ENCODE results near the gene CPT2. TPM values are rescaled to one million over a fixed set of nuclear protein-coding genes. Genes with fewer than 3 reads are reported as not detected.

Gene CPT2
- total and polyA plus RNA-seq, 2 of the 13 experiments (the other 11 are each of a cell fraction or from before 2014, with no cell fraction given) = 12.6 to 14.6 TPM

DNA sequence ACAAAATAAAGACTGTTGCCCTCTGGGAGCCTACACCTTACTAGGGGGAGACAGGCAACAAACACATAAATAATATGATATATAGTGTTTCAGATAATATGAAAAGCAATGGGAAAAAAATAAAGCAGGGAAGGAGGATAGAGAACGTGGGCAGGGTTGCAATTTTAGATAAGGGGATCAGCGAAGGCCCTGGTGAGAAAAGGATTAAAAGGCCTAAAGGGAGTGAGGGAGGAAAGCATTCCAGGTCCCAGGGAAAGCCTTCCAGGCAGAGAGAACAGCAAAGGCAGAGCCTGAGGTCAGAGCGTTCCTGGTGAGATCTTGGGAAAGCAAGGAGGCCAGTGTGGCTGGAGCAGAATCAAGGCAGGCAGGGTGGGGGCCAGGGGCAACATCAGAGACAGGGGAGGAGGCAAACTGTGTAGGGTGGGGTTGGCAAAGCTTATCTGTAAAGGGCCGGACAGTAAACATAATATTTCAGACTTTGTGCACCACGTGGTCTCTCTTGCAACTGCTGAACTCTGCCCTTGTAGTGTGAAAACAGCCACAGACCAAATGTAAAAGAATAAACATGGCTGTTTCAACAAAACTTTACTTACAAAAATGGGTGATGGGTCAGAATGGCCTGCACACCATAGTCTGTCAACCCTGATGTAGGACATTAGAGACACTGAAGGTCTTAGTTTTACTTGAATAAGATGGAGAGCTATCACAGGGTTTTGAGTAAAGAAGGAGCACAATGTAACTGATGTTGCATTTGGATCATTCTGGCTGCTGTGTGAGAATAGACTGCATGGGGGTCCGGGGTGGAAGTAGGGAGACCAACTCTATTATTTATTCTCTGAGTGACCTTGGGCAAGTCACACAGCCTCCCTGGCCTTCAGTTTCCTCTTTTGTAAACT, 13.3 kb upstream of the CPT2 start (continued):
- TF ChIP-seq YEATS4 (CRISPR knock-in tag; IDR thresholded peaks at IDR 0.05; ENCODE audit: borderline replicate concordance) (peak; percentile 93), TBX3 (IDR thresholded peaks at IDR 0.05; ENCODE audit: borderline replicate concordance) (peak; percentile 92), MED1 (CRISPR knock-in tag; IDR thresholded peaks at IDR 0.05) (peak; percentile 96), EP300 (IDR thresholded peaks at IDR 0.05; ENCODE audit: low read depth in 2 of 2, low read length in 2 of 2) (peak; percentile 94 to 98), EP300 (CRISPR knock-in tag; IDR thresholded peaks at IDR 0.05; ENCODE audit: borderline replicate concordance) (peak; percentile 87), NR2F6 (IDR thresholded peaks at IDR 0.05) (peak; percentile 92), NR2F6 (CRISPR knock-in tag; IDR thresholded peaks at IDR 0.05) (peak; percentile 92), JUN (CRISPR knock-in tag; IDR thresholded peaks at IDR 0.05) (peak; percentile 45), FOXK1 (CRISPR knock-in tag; IDR thresholded peaks at IDR 0.05; ENCODE audit: borderline replicate concordance, low read depth) (peak; percentile 97)
- TF ChIP-seq, protein P1, sequence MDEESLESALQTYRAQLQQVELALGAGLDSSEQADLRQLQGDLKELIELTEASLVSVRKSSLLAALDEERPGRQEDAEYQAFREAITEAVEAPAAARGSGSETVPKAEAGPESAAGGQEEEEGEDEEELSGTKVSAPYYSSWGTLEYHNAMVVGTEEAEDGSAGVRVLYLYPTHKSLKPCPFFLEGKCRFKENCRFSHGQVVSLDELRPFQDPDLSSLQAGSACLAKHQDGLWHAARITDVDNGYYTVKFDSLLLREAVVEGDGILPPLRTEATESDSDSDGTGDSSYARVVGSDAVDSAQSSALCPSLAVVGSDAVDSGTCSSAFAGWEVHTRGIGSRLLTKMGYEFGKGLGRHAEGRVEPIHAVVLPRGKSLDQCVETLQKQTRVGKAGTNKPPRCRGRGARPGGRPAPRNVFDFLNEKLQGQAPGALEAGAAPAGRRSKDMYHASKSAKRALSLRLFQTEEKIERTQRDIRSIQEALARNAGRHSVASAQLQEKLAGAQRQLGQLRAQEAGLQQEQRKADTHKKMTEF (CRISPR knock-in tag; IDR thresholded peaks at IDR 0.05) = peak; percentile 94
- TF ChIP-seq, protein P2, sequence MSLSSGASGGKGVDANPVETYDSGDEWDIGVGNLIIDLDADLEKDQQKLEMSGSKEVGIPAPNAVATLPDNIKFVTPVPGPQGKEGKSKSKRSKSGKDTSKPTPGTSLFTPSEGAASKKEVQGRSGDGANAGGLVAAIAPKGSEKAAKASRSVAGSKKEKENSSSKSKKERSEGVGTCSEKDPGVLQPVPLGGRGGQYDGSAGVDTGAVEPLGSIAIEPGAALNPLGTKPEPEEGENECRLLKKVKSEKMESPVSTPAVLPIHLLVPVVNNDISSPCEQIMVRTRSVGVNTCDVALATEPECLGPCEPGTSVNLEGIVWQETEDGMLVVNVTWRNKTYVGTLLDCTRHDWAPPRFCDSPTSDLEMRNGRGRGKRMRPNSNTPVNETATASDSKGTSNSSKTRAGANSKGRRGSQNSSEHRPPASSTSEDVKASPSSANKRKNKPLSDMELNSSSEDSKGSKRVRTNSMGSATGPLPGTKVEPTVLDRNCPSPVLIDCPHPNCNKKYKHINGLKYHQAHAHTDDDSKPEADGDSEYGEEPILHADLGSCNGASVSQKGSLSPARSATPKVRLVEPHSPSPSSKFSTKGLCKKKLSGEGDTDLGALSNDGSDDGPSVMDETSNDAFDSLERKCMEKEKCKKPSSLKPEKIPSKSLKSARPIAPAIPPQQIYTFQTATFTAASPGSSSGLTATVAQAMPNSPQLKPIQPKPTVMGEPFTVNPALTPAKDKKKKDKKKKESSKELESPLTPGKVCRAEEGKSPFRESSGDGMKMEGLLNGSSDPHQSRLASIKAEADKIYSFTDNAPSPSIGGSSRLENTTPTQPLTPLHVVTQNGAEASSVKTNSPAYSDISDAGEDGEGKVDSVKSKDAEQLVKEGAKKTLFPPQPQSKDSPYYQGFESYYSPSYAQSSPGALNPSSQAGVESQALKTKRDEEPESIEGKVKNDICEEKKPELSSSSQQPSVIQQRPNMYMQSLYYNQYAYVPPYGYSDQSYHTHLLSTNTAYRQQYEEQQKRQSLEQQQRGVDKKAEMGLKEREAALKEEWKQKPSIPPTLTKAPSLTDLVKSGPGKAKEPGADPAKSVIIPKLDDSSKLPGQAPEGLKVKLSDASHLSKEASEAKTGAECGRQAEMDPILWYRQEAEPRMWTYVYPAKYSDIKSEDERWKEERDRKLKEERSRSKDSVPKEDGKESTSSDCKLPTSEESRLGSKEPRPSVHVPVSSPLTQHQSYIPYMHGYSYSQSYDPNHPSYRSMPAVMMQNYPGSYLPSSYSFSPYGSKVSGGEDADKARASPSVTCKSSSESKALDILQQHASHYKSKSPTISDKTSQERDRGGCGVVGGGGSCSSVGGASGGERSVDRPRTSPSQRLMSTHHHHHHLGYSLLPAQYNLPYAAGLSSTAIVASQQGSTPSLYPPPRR (CRISPR knock-in tag; IDR thresholded peaks at IDR 0.05; ENCODE audit: borderline replicate concordance) = peak; percentile 95
- TF ChIP-seq, protein P3, sequence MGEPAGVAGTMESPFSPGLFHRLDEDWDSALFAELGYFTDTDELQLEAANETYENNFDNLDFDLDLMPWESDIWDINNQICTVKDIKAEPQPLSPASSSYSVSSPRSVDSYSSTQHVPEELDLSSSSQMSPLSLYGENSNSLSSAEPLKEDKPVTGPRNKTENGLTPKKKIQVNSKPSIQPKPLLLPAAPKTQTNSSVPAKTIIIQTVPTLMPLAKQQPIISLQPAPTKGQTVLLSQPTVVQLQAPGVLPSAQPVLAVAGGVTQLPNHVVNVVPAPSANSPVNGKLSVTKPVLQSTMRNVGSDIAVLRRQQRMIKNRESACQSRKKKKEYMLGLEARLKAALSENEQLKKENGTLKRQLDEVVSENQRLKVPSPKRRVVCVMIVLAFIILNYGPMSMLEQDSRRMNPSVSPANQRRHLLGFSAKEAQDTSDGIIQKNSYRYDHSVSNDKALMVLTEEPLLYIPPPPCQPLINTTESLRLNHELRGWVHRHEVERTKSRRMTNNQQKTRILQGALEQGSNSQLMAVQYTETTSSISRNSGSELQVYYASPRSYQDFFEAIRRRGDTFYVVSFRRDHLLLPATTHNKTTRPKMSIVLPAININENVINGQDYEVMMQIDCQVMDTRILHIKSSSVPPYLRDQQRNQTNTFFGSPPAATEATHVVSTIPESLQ (CRISPR knock-in tag; conservative IDR thresholded peaks at IDR 0.05) = no peak
- TF ChIP-seq, protein P4, sequence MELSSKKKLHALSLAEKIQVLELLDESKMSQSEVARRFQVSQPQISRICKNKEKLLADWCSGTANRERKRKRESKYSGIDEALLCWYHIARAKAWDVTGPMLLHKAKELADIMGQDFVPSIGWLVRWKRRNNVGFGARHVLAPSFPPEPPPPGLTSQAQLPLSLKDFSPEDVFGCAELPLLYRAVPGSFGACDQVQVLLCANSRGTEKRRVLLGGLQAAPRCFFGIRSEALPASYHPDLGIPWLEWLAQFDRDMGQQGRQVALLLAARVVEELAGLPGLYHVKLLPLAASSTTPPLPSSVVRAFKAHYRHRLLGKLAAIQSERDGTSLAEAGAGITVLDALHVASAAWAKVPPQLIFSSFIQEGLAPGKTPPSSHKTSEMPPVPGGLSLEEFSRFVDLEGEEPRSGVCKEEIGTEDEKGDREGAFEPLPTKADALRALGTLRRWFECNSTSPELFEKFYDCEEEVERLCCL (CRISPR knock-in tag; IDR thresholded peaks at IDR 0.05; ENCODE audit: borderline replicate concordance) = no peak
- TF ChIP-seq, protein P5, sequence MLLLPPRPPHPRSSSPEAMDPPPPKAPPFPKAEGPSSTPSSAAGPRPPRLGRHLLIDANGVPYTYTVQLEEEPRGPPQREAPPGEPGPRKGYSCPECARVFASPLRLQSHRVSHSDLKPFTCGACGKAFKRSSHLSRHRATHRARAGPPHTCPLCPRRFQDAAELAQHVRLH (CRISPR knock-in tag; IDR thresholded peaks at IDR 0.05; ENCODE audit: borderline replicate concordance, low read depth) = peak; percentile 76; the same call in 1 of the 2 replicates
